Epithelial cell of umbilical artery (primary cell): ENCODE data around the gene NRSN1. TPM values are rescaled to one million over a fixed set of nuclear protein-coding genes. Genes with fewer than 3 reads are reported as not detected.

Experiments
- total RNA-seq: library from RNA; depleted of rRNA; stranded (reverse); fragments of >200 nt; gene quantifications from 2 replicates; pipeline ENCODE4 v1.2.3, GENCODE V29; 2014

NRSN1 gene, protein sequence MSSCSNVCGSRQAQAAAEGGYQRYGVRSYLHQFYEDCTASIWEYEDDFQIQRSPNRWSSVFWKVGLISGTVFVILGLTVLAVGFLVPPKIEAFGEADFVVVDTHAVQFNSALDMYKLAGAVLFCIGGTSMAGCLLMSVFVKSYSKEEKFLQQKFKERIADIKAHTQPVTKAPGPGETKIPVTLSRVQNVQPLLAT
- total RNA-seq: not detected in 2 replicates

DNA sequence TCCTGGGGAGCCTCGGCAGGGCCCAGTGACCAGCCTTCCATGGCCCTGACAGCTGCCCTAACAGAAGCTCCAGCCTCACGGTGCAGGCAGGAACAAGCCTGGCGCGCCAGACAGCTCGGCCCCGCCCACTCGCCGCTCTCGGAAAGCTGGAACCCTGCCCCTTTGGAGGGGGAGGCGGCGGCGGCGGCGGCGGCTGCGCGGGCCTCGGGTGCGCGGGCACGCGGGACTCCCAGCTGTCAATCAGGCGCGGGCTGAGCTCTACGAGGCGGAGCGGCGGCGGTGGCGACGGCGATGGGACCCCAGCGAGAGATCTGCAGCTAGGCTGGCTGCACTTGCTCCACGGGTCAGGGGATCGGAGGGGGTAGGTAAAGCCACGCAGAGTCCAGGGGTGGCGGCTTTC, at the start of gene NRSN1:
NRSN1 (plus strand) TSS at position 236 of the 400 bp plus-strand sequence. CDS start 8,113 bp downstream, outside the sequence.

Other genes starting within 250 kb of the NRSN1 start
- gene DCDC2, start 231.8 kb downstream of the NRSN1 start, total RNA-seq: under 0.01 and 0.15 TPM in 2 replicates